HG02642 (cell line): ENCODE data around the gene CDCA5.
"Not testable (repeated sequence)": the region's sequence is repeated elsewhere in the genome, so short reads cannot be mapped to it uniquely, and the experiment has no call there.

Source experiments
- ATAC-seq: cut with Tn5 transposase; IDR thresholded peaks from one replicate; pipeline ENCODE4 v1.9.1; 2021; ENCODE audit warnings: mild to moderate bottlenecking; ENCODE audit not compliant: unreplicated experiment, poor library complexity

CDCA5 gene

DNA sequence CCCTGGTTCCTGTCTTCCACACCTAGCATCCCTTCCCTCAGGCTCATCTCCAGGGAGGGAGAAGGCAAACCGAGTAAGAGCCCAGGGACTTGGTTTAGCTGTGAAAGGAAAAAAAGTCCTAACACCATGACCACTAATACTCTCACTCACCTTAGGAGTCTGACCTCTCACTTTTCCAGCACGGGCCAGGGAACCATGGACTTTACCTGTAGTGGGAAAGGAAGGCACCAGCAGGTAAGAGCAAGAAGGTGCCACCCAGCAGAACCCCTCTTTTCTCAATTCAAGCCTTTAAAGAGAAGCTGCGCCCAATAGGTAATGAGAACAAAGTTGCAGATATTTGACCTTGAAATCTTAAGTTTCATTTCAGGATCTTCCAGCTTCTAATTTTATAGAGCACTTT, 37.0 kb upstream of the CDCA5 start:
- ATAC-seq, result no peak

GRCh38 chr11:65119670-65119995, 35.8 kb upstream of the CDCA5 start:
- ATAC-seq, result no peak

GRCh38 chr11:65118891-65119669, 35.2 kb upstream of the CDCA5 start:
- not testable (repeated sequence) for ATAC-seq

DNA sequence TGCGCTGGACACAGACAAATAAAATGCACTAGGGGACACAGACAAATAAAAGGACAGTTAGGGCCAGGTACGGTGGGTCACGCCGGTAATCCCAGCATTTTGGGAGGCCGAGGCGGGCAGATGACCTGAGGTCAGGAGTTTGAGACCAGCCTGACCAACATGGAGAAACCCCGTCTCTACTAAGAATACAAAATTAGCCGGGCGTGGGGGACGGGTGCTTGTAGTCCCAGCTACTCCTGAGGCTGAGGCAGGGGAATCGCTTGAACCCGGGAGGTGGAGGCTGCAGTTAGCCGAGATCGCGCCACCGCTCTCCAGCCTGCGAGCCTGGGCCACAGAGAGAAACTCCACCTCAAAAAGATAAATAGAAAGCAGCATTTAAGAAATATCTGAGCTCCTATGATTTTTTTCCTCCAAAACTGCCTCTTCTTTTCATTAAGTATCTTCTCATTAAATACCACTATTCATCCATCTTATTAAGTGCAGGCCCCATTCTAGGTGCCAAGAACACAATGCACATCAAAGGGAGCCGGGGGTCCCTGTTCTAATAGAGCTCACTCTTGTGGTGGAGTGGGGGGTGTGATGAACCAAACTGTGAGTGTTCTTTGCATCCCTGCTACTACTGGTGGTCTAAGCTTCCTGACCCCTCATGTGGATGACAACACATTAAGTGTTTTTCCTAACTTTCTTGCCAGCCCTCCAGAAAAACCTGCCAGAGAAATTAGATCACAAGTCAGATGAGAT, 34.4 kb upstream of the CDCA5 start:
- ATAC-seq, result no peak

DNA sequence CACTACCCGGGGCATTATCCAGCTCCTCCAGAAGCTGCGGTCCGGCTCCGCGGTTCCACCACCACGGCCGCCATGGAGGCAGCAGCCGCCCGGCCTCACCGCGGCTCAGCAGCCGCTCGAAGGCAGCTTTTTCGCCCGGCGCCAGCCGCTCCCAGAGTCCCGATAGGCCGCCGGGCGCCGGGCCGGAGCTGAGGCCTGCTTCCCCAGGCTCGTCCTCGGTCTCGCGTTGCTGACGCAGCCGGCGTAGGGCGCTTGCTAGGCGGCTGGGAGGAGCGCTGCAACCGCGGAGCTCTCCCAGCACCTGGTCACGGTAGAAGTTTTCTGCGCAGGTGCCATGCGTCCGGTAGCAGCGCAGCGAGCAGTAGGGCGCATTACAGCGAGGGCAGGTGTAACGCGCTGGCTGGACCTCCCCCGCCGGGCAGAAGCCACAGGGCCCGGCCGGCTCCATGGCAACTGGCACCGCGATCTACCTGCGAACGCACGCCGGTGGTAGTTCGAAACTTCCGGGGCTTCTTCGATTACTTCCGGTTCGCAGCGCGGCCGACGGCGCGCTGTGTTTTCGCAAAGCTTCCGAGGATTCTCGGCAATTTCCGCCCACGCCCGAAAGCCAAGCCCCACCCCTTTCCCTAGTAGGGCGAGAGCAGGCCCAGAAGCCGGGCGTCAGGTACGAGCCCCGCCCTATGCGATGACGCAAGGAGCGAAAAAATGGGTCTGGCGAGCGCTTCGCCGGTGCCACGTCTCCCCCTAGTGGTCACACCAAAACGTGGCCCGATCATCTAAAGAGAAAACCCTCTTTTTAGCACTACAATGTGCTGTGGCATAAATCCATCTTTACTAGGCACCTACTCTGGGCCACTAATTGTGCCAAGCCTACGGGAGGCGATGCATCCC, 33.6 kb upstream of the CDCA5 start, which contains the start of gene ZNHIT2:
TSS of gene ZNHIT2 (minus strand) at position 496 of the 891 bp plus-strand sequence. CDS start at position 448, 48 bp downstream.
- ATAC-seq, result peak; percentile 60

- ATAC-seq, result peak; percentile 2
Measured at GRCh38 chr11:65116370-65117205, 32.7 kb upstream of the CDCA5 start.

- no peak for ATAC-seq
Measured at GRCh38 chr11:65115361-65116082, 31.7 kb upstream of the CDCA5 start.

- no peak for ATAC-seq
Measured at GRCh38 chr11:65114538-65115171, 30.8 kb upstream of the CDCA5 start.

GRCh38 chr11:65113839-65114238, 30.0 kb upstream of the CDCA5 start:
- no peak for ATAC-seq

GRCh38 chr11:65113361-65113756, 29.5 kb upstream of the CDCA5 start:
- no peak for ATAC-seq

DNA sequence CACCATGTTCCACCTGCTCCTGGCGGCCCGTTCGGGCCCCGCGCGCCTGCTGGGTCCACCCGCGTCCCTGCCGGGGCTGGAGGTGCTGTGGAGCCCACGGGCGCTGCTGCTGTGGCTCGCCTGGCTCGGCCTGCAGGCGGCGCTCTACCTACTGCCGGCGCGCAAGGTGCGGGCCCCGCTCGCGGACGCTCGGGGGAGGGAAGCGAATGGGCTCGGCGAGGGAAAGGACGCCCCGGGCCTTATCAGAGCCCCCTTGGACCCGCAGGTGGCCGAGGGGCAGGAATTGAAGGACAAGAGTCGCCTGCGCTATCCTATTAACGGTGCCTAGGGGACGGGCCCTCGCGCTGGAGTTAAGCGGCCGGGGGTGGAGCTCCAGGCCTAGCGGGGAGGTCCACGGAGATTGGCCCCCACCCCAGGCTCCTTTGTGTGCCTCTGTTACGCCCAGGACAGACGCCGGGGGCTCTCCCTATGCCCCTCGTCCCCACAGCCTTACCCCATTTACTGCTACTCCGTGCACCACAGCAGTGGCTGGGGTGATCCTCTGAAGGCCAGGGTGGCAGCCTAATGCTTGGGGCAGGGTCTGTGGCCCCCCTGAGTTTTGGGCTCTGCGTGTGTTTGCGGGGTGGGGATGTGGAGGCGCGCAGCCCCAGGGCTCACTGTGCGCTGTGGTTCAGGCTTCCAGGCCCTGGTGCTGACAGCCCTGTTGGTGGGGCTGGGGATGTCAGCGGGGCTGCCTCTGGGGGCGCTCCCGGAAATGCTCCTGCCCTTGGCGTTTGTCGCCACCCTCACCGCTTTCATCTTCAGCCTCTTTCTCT, 28.9 kb upstream of the CDCA5 start:
- peak; percentile 29 for ATAC-seq

- peak; percentile 64 for ATAC-seq
Measured at GRCh38 chr11:65111744-65112545, 28.1 kb upstream of the CDCA5 start, which contains the start of gene TM7SF2. TSS of gene TM7SF2 (plus strand) at chr11:65111872. CDS start at chr11:65112016, 144 bp downstream.

DNA sequence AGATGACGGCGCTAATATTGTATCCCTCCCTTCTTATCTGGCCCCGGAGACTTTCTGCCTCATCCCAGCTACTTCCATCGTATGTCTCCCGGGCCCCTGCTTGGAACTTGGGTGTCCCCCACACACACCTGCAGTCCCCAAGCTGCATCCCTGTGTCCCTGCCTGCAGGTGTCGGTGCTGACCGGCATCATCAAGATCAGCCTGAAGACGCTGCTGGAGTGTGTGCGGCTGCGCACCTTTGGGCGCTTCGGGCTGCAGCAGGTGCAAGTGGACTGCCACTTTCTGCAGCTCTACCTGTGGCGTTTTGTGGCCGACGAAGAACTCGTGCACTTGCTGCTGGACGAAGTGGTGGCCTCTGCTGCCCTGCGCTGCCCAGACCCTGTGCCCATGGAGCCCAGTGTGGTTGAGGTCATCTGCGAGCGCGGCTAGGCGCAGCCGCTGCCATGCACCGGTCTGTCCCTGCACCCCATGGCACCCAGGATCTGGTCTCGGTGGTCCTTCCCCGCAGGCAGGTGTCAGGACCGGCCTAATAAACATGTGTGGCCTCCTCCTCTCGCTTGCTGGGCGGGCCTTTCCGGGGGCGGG, 27.4 kb upstream of the CDCA5 start:
- no peak for ATAC-seq

DNA sequence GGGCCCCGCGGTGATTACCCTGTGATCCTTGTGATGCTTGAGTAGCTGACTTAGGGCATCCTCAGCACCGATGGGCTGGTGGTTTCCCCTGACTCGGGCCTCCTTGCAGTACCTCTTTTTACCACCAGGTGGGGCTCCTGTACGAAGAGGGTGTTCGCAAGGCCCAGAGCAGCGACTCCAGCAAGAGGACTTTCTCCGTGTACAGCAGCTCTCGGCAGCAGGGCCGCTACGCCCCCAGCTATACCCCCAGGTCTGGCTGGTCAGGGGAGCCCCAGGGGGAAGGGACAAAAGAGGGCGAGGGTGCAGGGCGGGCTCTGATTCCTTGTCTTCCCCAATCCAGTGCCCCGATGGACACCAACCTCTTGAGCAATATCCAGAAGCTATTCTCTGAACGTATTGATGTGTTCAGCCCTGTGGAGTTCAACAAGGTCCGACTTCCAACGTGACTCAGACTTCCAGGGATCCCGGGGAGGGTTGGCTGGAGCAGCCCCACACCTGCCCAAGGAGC, 26.6 kb upstream of the CDCA5 start:
- ATAC-seq, result no peak

DNA sequence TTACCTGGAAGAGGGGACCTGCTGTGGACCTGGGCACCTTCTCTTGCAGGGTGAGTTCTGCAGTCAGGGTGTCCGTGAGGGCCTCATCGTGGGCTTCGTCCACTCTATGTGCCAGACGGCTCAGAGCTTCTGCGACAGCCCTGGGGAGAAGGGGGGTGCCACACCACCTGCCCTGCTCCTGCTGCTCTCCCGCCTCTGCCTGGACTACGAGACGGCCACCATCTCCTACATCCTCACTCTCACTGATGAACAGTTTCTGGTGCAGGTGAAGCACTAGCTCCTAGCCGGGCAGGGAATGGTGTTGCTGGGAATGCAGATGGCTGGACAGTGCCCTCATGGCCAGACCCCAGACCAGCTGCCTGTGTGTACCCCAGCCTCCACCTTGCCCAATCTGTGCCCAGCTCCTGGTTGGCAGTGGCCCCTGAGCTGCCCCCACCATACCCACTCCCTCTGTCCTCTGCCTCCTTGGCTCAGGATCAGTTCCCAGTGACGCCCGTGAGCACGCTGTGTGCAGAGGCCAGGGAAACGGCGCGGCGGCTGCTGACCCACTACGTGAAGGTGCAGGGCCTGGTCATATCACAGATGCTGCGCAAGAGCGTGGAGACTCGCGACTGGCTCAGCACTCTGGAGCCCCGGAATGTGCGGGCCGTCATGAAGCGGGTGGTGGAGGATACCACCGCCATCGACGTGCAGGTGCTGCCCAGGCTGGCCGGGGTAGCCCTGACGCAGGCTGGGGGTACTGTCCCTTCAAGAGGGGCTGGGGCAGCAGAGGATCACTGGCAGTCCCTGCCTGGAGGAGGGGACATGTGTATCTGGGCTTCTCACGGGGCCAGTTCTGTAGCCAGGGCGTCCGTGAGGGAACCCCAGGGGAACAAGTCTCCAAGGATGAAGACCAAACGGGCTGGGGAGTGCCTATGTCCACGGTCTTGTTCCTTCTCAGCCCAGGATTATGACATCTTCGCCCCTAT, 25.7 kb upstream of the CDCA5 start:
- no peak for ATAC-seq
